Measurements from ENCODE around the gene TRIB2.
"Not testable (repeated sequence)": the region's sequence is repeated elsewhere in the genome, so short reads cannot be mapped to it uniquely, and the experiment has no call there.

Gene TRIB2

GRCh38 chr2:12678186-12678585 lies 38.5 kb upstream of the TRIB2 start:
- TF ChIP-seq ZNF274 (IDR thresholded peaks at IDR 0.05; ENCODE audit: low read depth, low read length), result no peak
- no peak for TF ChIP-seq SUZ12 (IDR thresholded peaks at IDR 0.05; ENCODE audit: extremely low read depth, insufficient read depth, insufficient read length)
- TF ChIP-seq YY1 (IDR thresholded peaks at IDR 0.05; ENCODE audit: insufficient read depth, insufficient read length), result no peak
- Histone ChIP-seq H3K36me3 (ENCODE audit: insufficient read depth, insufficient read length, low read length) (no peaks in the 10 kb centered on the region), H3K9ac (ENCODE audit: insufficient read length, low read depth) (no peak overlapping the region)

DNA sequence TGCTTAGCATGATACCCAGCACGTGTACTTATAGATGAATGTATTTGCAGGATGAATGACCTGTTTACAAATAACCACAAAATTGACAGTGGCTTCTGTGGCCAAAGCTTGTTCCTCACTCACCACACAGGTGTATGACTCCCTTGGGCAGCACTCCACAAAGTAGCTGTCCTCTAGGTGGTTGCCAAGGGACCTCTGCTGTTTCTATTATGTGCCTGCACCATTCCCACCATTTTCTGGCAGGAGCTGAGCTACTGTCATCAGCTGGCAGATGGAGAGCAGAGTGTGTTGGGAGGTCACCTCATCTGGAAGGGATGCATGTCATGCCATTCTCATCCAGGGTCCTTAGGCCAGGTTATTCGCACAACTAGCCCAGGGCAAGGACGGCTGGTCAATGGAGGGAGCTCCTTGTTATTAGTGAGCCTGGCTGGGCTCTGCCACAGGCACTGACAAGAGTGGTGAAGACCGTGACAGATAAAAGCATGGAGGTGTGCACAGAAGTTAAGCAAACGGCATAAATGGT lies 37.1 kb upstream of the TRIB2 start:
- Histone ChIP-seq H3K36me3 (ENCODE audit: insufficient read depth, insufficient read length, low read length) (no peaks in the 10 kb centered on the region), H3K4me3 (ENCODE audit: insufficient read length, low read depth) (no peak overlapping the region), H3K4me1 (ENCODE audit: insufficient read depth, insufficient read length) (peaks cover 4% of the 10 kb centered on the region), H3K9me3 (ENCODE audit: insufficient read depth, low read length) (no peaks in the 10 kb centered on the region), H3K27me3 (ENCODE audit: insufficient read depth, insufficient read length) (no peaks in the 10 kb centered on the region), H3K9ac (ENCODE audit: insufficient read length, low read depth) (no peak overlapping the region)
- no peak for TF ChIP-seq SUZ12 (IDR thresholded peaks at IDR 0.05; ENCODE audit: extremely low read depth, insufficient read depth, insufficient read length)
- DNase-seq (ENCODE audit: low read depth, low spot score), result no peak

More at GRCh38 chr2:12678186-12678585, 38.5 kb upstream of the TRIB2 start:
- no peak for DNase-seq (ENCODE audit: low read depth, low spot score)
- Histone ChIP-seq H3K9me3 (ENCODE audit: insufficient read depth, low read length) (no peaks in the 10 kb centered on the region), H3K4me1 (ENCODE audit: insufficient read depth, insufficient read length) (no peaks in the 10 kb centered on the region), H3K27me3 (ENCODE audit: insufficient read depth, insufficient read length) (no peaks in the 10 kb centered on the region), H3K4me3 (ENCODE audit: insufficient read length, low read depth) (no peak overlapping the region)

DNA sequence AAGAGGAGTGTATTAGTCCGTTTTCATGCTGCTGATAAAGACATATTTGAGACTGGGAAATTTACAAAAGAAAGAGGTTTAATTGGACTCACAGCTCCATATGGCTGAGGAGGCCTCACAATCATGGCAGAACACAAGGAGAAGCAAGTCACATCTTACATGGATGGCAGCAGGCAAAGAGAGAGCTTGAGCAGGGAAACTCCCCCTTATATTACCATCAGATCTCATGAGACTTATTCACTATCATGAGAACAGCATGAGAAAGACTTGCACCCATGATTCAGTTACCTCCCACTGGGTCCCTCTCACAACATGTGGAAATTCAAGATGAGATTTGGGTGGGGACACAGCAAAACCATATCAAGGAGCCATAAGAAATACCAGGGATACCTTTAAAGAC lies 36.6 kb upstream of the TRIB2 start:
- H3K9me3 ChIP-seq (ENCODE audit: insufficient read depth, low read length); H3K4me1 ChIP-seq (ENCODE audit: insufficient read depth, insufficient read length); H3K27me3 ChIP-seq (ENCODE audit: insufficient read depth, insufficient read length); H3K36me3 ChIP-seq (ENCODE audit: insufficient read depth, insufficient read length, low read length); H3K4me3 ChIP-seq (ENCODE audit: insufficient read length, low read depth); DNase-seq (ENCODE audit: low read depth, low spot score); H3K9ac ChIP-seq (ENCODE audit: insufficient read length, low read depth): not testable (repeated sequence)

- Histone ChIP-seq H3K4me3 (ENCODE audit: insufficient read length, low read depth) (no peak overlapping the region), H3K27me3 (ENCODE audit: insufficient read depth, insufficient read length) (no peaks in the 10 kb centered on the region), H3K9me3 (ENCODE audit: insufficient read depth, low read length) (no peaks in the 10 kb centered on the region), H3K4me1 (ENCODE audit: insufficient read depth, insufficient read length) (peaks cover 4% of the 10 kb centered on the region), H3K9ac (ENCODE audit: insufficient read length, low read depth) (no peak overlapping the region), H3K36me3 (ENCODE audit: insufficient read depth, insufficient read length, low read length) (no peaks in the 10 kb centered on the region)
- no peak for TF ChIP-seq SUZ12 (IDR thresholded peaks at IDR 0.05; ENCODE audit: extremely low read depth, insufficient read depth, insufficient read length)
- TF ChIP-seq ZNF274 (IDR thresholded peaks at IDR 0.05; ENCODE audit: low read depth, low read length), result no peak
- TF ChIP-seq YY1 (IDR thresholded peaks at IDR 0.05; ENCODE audit: insufficient read depth, insufficient read length), result no peak
- no peak for DNase-seq (ENCODE audit: low read depth, low spot score)
Observed at GRCh38 chr2:12682017-12682416, 34.7 kb upstream of the TRIB2 start.

- no peaks in the 10 kb centered on the region for H3K27me3 ChIP-seq (ENCODE audit: insufficient read depth, insufficient read length)
- no peak for TF ChIP-seq YY1 (IDR thresholded peaks at IDR 0.05; ENCODE audit: insufficient read depth, insufficient read length)
- TF ChIP-seq SUZ12 (IDR thresholded peaks at IDR 0.05; ENCODE audit: extremely low read depth, insufficient read depth, insufficient read length), result no peak
- no peaks in the 10 kb centered on the region for H3K36me3 ChIP-seq (ENCODE audit: insufficient read depth, insufficient read length, low read length)
- DNase-seq (ENCODE audit: low read depth, low spot score), result no peak
- H3K4me3 ChIP-seq (ENCODE audit: insufficient read length, low read depth), result no peak overlapping the region
- no peaks in the 10 kb centered on the region for H3K9me3 ChIP-seq (ENCODE audit: insufficient read depth, low read length)
- H3K9ac ChIP-seq (ENCODE audit: insufficient read length, low read depth), result no peak overlapping the region
- peaks cover 4% of the 10 kb centered on the region for H3K4me1 ChIP-seq (ENCODE audit: insufficient read depth, insufficient read length)
Observed at GRCh38 chr2:12683457-12684100, 33.2 kb upstream of the TRIB2 start.

DNA sequence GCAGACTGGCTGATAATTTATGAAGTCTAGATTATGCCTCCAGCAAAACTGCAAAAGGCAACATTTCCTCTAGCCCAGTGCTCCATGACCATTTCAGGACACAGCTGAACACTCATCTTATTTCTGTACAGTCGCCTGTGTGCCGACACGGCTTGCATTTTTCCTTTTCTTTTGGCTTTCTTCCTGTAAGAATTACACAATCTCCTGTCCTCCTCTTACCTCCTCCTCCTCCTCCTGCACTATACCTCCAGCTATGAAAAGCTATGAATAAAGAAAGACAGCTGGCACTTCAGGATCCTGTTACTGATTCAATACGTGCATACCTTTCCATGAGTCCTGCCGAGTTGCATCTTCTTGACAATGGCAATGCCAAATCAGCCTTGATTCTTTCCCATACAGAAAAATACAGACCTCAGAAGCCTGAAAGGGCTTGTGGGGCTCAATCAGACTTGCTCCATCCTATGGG lies 32.2 kb upstream of the TRIB2 start:
- no peak for DNase-seq (ENCODE audit: low read depth, low spot score)
- Histone ChIP-seq H3K4me3 (ENCODE audit: insufficient read length, low read depth) (no peak overlapping the region), H3K9ac (ENCODE audit: insufficient read length, low read depth) (no peak overlapping the region), H3K36me3 (ENCODE audit: insufficient read depth, insufficient read length, low read length) (no peaks in the 10 kb centered on the region), H3K9me3 (ENCODE audit: insufficient read depth, low read length) (no peaks in the 10 kb centered on the region), H3K27me3 (ENCODE audit: insufficient read depth, insufficient read length) (no peaks in the 10 kb centered on the region), H3K4me1 (ENCODE audit: insufficient read depth, insufficient read length) (peaks cover 4% of the 10 kb centered on the region)
- no peak for TF ChIP-seq YY1 (IDR thresholded peaks at IDR 0.05; ENCODE audit: insufficient read depth, insufficient read length)
- TF ChIP-seq ZNF274 (IDR thresholded peaks at IDR 0.05; ENCODE audit: low read depth, low read length), result no peak
- TF ChIP-seq SUZ12 (IDR thresholded peaks at IDR 0.05; ENCODE audit: extremely low read depth, insufficient read depth, insufficient read length), result no peak

DNA sequence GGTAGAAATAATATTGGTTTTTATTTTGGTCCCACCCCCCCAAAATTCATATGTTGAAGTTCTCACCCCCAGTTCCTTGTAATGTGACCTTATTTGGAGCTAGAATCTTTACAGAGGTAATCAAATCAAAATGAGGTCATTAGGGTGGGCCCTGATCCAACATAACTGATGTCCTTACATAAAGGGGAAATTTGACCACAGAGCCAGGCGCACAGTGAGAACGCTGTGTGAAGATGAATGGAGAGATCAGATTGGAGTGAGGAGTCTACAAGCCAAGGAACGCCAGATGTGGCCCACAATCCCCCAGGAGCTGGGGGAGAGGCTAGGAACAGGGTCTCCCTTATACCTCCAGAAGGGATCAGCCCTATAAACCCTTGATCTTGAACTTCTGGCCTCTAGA lies 31.6 kb upstream of the TRIB2 start:
- TF ChIP-seq ZNF274 (IDR thresholded peaks at IDR 0.05; ENCODE audit: low read depth, low read length) (no peak), YY1 (IDR thresholded peaks at IDR 0.05; ENCODE audit: insufficient read depth, insufficient read length) (no peak), SUZ12 (IDR thresholded peaks at IDR 0.05; ENCODE audit: extremely low read depth, insufficient read depth, insufficient read length) (no peak)
- no peaks in the 10 kb centered on the region for H3K36me3 ChIP-seq (ENCODE audit: insufficient read depth, insufficient read length, low read length)
- H3K27me3 ChIP-seq (ENCODE audit: insufficient read depth, insufficient read length), result no peaks in the 10 kb centered on the region
- H3K9me3 ChIP-seq (ENCODE audit: insufficient read depth, low read length), result no peaks in the 10 kb centered on the region
- H3K9ac ChIP-seq (ENCODE audit: insufficient read length, low read depth), result no peak overlapping the region
- H3K4me3 ChIP-seq (ENCODE audit: insufficient read length, low read depth), result no peak overlapping the region
- no peak for DNase-seq (ENCODE audit: low read depth, low spot score)
- peaks cover 4% of the 10 kb centered on the region for H3K4me1 ChIP-seq (ENCODE audit: insufficient read depth, insufficient read length)

Data from NT2/D1 (cell line).